Coronary artery (tissue), 2 donors: ENCODE measurements around the gene MTFMT.

Experiments
- DNase-seq: peaks from one replicate; pipeline ENCODE4 v3.0.0-alpha.2; 2017; ENCODE audit warnings: low spot score
- H3K27ac ChIP-seq, 2 donors: fragments of 200-600 bp; sonication (generic); one replicate each; pipeline ENCODE4 v1.5.1; 2016 to 2019
- H3K4me3 ChIP-seq: fragments of 200-600 bp; sonication (generic); 2 replicates; pipeline ENCODE4 v1.5.1; 2016; ENCODE audit warnings: mild to moderate bottlenecking, moderate library complexity
- TF ChIP-seq, protein P1 (sequence below): fragments of 200-600 bp; sonication (generic); IDR thresholded peaks from one replicate; pipeline ENCODE4 v1.5.1; 2019; ENCODE audit warnings: antibody characterized with exemption

MTFMT gene

DNA sequence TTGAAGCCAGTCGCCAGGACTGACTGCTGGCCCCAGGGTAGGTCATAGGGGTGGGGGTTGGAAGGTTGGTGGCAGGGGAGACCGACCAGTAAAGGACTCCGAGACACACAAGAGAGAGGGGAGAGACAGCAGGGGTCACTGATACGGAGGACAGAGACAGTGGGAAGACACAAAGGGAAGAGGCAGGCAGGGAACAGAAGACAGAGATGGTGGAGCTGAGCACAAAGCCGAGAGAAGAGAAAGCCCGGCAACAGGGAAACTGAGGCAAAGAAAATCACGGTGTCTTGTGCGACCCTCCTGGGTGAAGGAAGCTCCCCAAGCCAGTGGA lies 37.8 kb upstream of the MTFMT start:
- DNase-seq, result no peak
- H3K4me3 ChIP-seq, result peak overlapping the region; percentile 87
- peak overlapping the region; percentile 98 to 100 for H3K27ac ChIP-seq
- TF ChIP-seq, protein P1, sequence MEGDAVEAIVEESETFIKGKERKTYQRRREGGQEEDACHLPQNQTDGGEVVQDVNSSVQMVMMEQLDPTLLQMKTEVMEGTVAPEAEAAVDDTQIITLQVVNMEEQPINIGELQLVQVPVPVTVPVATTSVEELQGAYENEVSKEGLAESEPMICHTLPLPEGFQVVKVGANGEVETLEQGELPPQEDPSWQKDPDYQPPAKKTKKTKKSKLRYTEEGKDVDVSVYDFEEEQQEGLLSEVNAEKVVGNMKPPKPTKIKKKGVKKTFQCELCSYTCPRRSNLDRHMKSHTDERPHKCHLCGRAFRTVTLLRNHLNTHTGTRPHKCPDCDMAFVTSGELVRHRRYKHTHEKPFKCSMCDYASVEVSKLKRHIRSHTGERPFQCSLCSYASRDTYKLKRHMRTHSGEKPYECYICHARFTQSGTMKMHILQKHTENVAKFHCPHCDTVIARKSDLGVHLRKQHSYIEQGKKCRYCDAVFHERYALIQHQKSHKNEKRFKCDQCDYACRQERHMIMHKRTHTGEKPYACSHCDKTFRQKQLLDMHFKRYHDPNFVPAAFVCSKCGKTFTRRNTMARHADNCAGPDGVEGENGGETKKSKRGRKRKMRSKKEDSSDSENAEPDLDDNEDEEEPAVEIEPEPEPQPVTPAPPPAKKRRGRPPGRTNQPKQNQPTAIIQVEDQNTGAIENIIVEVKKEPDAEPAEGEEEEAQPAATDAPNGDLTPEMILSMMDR, result no peak

DNA sequence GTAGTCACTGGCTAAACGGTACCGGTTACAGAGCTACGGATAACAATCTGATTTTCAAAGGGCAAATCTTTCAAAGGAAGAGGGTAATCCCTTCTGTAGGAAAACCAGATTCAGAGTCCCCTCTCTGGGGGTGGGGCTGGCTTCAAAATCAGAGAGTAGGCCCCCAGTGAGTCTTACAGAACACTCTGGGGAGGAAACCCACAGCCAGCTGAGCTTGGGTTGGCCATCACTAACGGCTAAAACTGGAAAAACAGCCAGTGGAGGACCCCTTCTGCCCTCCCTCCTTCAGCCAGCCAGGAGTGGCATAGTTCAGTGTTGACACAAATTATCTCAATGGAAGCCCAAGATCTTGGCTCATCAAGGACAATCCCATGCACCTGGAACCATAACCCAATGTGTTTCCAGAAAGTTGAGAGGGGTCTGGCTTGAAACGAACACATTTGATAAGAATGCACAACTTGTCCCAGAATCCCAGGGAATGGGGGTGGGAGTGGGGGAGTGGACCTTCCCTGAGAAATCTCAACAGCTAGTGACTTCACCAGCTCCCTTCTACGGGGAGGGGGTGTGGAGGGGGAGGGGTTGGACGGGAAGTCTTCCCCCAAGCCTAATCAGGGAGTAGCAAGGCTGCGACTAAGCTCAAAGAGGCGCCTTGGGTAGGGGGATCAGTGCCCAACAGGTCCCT lies 37.3 kb upstream of the MTFMT start:
- no peak for DNase-seq
- TF ChIP-seq, protein P1, result no peak
- Histone ChIP-seq H3K4me3 (peak overlapping the region; percentile 87), H3K27ac (peak overlapping the region; percentile 98 to 100)

DNA sequence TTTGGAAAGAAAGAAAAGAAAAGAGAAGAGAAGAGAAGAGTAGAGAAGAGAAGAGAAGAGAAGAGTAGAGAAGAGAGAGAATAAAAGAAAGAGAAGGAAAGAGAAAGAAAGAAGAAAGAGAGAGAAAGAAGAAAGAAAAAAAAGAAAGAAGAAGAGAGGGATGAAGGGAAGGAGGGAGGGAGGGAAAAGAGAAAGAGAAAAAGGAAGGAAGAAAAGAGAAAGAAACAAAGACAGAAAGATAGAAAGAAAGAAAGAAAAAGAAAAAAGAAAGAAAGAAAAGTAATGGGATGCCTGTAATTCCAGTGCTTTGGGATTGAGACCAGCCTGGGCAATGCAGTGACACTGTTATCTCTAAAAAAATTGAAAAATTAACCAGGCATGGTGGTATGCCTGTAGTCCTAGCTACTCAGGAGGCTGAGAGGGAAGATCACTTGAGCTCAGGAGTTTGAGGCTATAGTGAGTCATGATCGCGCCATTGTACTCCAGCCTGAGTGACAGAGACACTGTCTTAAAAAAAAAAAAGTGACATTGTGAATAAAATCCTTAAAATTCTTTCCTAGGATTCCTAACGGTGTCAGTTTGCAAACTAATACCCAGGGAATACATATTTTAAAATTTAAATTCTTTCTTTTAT lies 36.7 kb upstream of the MTFMT start:
- Histone ChIP-seq H3K27ac (peak overlapping the region; percentile 98 to 100), H3K4me3 (peak overlapping the region; percentile 87)
- no peak for DNase-seq
- TF ChIP-seq, protein P1, result no peak

DNA sequence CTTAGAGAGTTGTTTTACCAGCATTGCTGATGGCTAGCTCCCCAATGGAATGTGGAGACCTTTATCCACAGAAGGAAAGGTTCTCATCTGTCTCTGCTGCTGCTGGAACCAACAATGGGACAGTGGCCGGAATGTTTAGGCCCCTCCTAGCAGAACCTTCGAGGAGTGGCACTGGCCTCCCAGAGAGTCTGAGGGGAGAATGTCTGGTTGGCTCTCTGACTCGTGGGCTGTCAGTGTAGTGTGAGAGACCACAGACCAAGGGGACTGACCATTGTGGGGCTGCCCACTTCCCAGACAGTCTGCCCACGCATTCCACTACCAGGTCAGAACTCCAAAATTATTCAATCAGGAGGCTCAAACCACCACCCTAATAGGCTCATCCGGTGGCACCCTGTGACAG lies 33.3 kb upstream of the MTFMT start:
- TF ChIP-seq, protein P1, result no peak
- no peak for DNase-seq
- Histone ChIP-seq H3K27ac (peak overlapping the region; percentile 95 to 100), H3K4me3 (peak overlapping the region; percentile 87)

DNA sequence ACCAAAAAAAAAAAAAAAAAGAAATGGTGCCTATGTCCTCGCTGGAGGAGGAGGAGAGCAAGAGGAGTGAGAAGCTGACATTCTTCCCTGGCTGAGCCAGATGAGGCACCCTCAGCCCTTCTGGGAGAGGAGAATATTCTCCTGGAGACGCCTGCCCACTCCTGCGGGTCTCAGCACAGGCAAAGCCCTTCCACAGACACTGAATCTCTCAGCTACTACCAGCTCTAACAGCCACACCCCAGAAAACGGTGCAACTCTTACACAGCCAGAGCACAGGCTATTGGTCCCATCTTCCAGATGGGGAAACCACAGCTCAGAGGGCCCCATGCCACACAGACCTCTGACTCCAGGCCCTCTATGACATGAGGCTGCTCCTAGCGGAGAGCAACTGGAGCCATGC lies 32.6 kb upstream of the MTFMT start:
- no peak for DNase-seq
- H3K4me3 ChIP-seq, result peak overlapping the region; percentile 87
- TF ChIP-seq, protein P1, result no peak
- H3K27ac ChIP-seq, result peak overlapping the region; percentile 95 to 100

DNA sequence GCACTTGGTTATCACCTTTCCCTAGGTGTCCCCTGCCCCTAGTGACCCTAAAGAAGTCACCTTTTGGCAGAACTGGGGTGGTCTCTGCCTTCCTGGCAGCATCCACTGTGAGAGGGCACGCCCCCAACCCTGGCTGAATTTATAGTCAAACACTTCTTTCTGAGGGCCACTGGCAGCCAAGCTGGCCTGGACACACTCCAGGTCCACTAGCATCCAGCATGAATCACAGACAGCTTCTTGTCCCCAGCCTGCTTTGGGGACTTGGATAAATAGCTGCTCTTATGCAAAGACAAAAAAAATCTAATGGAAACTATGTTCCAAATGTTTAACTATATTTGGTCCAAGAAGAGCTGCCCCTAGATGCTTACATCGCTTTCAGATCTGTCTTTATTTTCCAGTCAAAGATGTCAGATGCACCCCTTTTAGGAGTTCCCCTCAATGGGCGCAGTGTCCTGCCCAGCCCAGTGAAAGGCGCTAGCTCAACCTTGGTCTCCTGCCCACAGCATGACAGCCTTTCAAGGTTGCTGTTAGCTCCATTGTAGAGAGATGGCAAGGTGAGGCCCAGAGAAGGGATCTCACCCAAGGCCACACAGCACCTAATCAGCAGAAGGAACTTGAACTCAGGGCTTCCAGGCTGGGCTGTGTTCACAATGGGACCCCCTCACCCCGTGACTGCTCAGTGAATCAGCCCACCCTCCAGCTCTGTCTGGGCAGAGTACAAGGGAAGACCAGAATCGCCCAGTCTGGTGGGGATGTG lies 31.4 kb upstream of the MTFMT start:
- peak overlapping the region; percentile 95 to 100 for H3K27ac ChIP-seq
- TF ChIP-seq, protein P1, result no peak
- no peak for DNase-seq
- H3K4me3 ChIP-seq, result peak overlapping the region; percentile 49
